Panc1 (cell line): ENCODE measurements around the gene ZBED1. TPM values are rescaled to one million over a fixed set of nuclear protein-coding genes. Genes with fewer than 3 reads are reported as not detected.
A peak's percentile ranks its signal among the peaks of the same experiment; 100 is the strongest.

ENCODE experiments used
- ATAC-seq: fragments of 200-7000 bp; cut with Tn5 transposase; 2 replicates; pipeline ENCODE4 v1.9.1; 2020; ENCODE audit warnings: mild to moderate bottlenecking, moderate library complexity
- BruUV-seq: library from RNA; stranded (reverse); fragments of 400-500 nt; replicated peaks from 2 replicates; lab custom pipeline; 2021; lab: Mats Ljungman, UMichigan
- CTCF ChIA-PET: fragments of 300-600 bp; sonication (Branson Sonifier 250); formaldehyde crosslinking; loops from one replicate; lab custom pipeline; 2022; ENCODE audit warnings: antibody characterized with exemption; lab: Charles Lee
- POLR2A ChIA-PET: fragments of 300-600 bp; sonication (Branson Sonifier 250); formaldehyde crosslinking; loops from one replicate; lab custom pipeline; 2022; ENCODE audit warnings: antibody characterized with exemption; lab: Charles Lee
- DNase-seq: peaks from one replicate; pipeline ENCODE4 v3.0.0-alpha.2; 2010; ENCODE audit warnings: low read depth, low spot score
- H3K27ac ChIP-seq: 2 replicates; pipeline ENCODE4 v1.5.1; 2011; ENCODE audit warnings: mild to moderate bottlenecking, low read length, inconsistent platforms
- H3K27me3 ChIP-seq: fragments of 200-500 bp; sonication (Bioruptor generic); 2 replicates; pipeline ENCODE4 v1.6.0; 2014; ENCODE audit warnings: low read length, inconsistent platforms; ENCODE audit not compliant: control insufficient read depth, insufficient read depth
- H3K36me3 ChIP-seq: fragments of 200-500 bp; sonication (Bioruptor generic); 2 replicates; pipeline ENCODE4 v1.5.1; 2014; ENCODE audit warnings: inconsistent platforms, mild to moderate bottlenecking, low read length, moderate library complexity; ENCODE audit not compliant: control insufficient read depth, insufficient read depth
- H3K4me1 ChIP-seq: 2 replicates; pipeline ENCODE4 v1.5.1; 2011; ENCODE audit warnings: inconsistent platforms, mild to moderate bottlenecking, low read length, moderate library complexity; ENCODE audit not compliant: control insufficient read depth, insufficient read depth
- H3K4me3 ChIP-seq, 2 experiments: 2 replicates each; pipeline ENCODE4 v1.5.1; 2011 to 2012; ENCODE audit warnings: low read depth in 2 of 2, low read length in 2 of 2, mild to moderate bottlenecking in 2 of 2, inconsistent platforms in 1 of 2, moderate library complexity in 1 of 2
- H3K9me3 ChIP-seq: fragments of 200-500 bp; sonication (Bioruptor generic); 2 replicates; pipeline ENCODE4 v1.5.1; 2014; ENCODE audit warnings: low read depth, mild to moderate bottlenecking, inconsistent platforms, low read length, moderate library complexity; ENCODE audit not compliant: control insufficient read depth, insufficient read depth
- POLR2AphosphoS5 ChIP-seq: IDR thresholded peaks from 2 replicates; pipeline ENCODE4 v1.6.1; 2012; ENCODE audit warnings: mild to moderate bottlenecking, low read depth, low read length, moderate library complexity
- SIN3A ChIP-seq: IDR thresholded peaks from 2 replicates; pipeline ENCODE4 v1.6.1; 2012; ENCODE audit warnings: low read depth, mild to moderate bottlenecking, low read length, moderate library complexity, borderline replicate concordance; ENCODE audit not compliant: insufficient read depth
- TCF7L2 ChIP-seq: IDR thresholded peaks from 2 replicates; pipeline ENCODE4 v1.6.1; 2011; ENCODE audit warnings: mild to moderate bottlenecking, low read depth, low read length, inconsistent platforms
- in situ Hi-C: cut with HindIII; loops from 2 replicates; pipeline ENCODE4 v1.10.0; 2016; ENCODE audit warnings: low sequenced_read_pairs, low pct_unique_long_range_greater_than_20kb
- intact Hi-C: fragments of 100-400 bp; cut with micrococcal nuclease; formaldehyde crosslinking; loops from one replicate; pipeline ENCODE4 v1.10.0; 2022; ENCODE audit not compliant: unreplicated experiment
- total RNA-seq: library from RNA; stranded (reverse); gene quantifications from one replicate; pipeline ENCODE4 v1.2.1, GENCODE V29; 2021; ENCODE audit not compliant: unreplicated experiment
- TF ChIP-seq, protein P1 (sequence below): fragments of 450-650 bp; IDR thresholded peaks from 2 replicates; pipeline ENCODE4 v1.5.1; 2017; ENCODE audit warnings: mild to moderate bottlenecking
- TF ChIP-seq, protein P2 (sequence below), 2 experiments: IDR thresholded peaks; 2 replicates each; pipeline ENCODE4 v1.6.1; 2011 to 2012; ENCODE audit warnings: low read depth in 2 of 2, control low read depth in 1 of 2, low read length in 1 of 2, mild to moderate bottlenecking in 1 of 2, moderate library complexity in 1 of 2; ENCODE audit not compliant: insufficient read depth in 1 of 2

The ZBED1 gene
- total RNA-seq, 1 experiment from 2014 or later: 23.9 TPM

DNA sequence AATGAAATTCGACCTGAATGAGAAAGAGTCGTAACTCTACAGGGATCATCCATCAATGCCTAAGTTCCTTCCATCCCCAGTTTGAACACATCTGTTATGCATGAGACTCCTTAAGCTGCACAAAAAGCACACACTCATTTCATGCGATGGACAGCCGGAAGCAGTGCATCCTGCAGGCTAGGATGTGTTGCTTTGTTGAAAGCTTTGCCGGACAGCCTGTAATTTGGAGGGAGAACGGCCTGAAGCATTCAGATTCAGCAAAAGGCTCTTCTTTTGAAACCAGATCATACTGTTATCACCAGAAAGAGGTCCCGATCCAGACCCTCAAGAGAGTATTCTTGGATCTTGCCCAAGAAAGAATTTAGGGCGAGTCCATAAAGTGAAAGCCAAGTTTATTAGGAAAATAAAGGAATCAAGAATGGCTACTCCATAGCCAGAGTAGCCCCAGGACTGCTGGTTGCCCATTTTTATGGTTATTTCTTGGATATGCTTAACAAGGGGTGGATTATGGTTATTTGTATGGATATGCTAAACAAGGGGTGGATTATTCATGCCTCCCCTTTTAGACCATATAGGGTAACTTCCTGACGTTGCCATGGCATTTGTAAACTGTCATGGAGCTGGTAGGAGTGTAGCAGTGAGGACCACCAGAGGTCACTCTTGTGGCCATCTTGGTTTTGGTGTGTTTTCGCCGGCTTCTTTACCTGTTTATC, 48.1 kb upstream of the ZBED1 start:
- CTCF ChIA-PET: no interaction called here

DNA sequence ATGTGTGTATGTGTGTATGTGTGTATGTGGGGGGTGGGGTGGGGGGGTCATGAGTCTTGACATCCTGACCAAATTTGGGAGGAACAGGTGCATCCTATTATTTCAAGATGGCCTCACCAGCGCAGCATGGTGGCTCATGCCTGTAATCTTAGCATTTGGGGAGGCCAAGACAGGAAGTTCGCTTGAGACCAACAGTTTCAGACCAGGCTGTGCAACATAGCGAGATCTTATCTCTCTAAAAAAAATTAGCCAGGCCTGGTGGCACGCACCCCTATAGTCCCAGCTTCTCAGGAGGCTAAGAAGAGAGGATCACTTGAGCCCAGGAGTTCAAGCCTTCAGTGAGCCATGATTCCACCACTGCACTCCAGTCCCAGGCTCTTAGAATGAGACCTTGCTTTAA, 47.0 kb upstream of the ZBED1 start:
- H3K4me3 ChIP-seq: no peak overlapping the region
- no TSS peak for BruUV-seq
- H3K27ac ChIP-seq: no peak overlapping the region
- no peaks in the 10 kb centered on the region for H3K27me3 ChIP-seq
- intact Hi-C loops (no loop called here), in situ Hi-C loops (no loop called here)
- POLR2A ChIA-PET: no interaction called here
- DNase-seq (no peak), ATAC-seq (no peak)
- no peaks in the 10 kb centered on the region for H3K36me3 ChIP-seq
- H3K4me1 ChIP-seq: no peaks in the 10 kb centered on the region
- TF ChIP-seq, protein P1, sequence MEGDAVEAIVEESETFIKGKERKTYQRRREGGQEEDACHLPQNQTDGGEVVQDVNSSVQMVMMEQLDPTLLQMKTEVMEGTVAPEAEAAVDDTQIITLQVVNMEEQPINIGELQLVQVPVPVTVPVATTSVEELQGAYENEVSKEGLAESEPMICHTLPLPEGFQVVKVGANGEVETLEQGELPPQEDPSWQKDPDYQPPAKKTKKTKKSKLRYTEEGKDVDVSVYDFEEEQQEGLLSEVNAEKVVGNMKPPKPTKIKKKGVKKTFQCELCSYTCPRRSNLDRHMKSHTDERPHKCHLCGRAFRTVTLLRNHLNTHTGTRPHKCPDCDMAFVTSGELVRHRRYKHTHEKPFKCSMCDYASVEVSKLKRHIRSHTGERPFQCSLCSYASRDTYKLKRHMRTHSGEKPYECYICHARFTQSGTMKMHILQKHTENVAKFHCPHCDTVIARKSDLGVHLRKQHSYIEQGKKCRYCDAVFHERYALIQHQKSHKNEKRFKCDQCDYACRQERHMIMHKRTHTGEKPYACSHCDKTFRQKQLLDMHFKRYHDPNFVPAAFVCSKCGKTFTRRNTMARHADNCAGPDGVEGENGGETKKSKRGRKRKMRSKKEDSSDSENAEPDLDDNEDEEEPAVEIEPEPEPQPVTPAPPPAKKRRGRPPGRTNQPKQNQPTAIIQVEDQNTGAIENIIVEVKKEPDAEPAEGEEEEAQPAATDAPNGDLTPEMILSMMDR: no peak
- no peak for TF ChIP-seq TCF7L2
- TF ChIP-seq, protein P2, sequence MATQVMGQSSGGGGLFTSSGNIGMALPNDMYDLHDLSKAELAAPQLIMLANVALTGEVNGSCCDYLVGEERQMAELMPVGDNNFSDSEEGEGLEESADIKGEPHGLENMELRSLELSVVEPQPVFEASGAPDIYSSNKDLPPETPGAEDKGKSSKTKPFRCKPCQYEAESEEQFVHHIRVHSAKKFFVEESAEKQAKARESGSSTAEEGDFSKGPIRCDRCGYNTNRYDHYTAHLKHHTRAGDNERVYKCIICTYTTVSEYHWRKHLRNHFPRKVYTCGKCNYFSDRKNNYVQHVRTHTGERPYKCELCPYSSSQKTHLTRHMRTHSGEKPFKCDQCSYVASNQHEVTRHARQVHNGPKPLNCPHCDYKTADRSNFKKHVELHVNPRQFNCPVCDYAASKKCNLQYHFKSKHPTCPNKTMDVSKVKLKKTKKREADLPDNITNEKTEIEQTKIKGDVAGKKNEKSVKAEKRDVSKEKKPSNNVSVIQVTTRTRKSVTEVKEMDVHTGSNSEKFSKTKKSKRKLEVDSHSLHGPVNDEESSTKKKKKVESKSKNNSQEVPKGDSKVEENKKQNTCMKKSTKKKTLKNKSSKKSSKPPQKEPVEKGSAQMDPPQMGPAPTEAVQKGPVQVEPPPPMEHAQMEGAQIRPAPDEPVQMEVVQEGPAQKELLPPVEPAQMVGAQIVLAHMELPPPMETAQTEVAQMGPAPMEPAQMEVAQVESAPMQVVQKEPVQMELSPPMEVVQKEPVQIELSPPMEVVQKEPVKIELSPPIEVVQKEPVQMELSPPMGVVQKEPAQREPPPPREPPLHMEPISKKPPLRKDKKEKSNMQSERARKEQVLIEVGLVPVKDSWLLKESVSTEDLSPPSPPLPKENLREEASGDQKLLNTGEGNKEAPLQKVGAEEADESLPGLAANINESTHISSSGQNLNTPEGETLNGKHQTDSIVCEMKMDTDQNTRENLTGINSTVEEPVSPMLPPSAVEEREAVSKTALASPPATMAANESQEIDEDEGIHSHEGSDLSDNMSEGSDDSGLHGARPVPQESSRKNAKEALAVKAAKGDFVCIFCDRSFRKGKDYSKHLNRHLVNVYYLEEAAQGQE (IDR thresholded peaks at IDR 0.05; ENCODE audit: insufficient read depth in 1 of 2, low read depth in 2 of 2, low read length in 1 of 2): no peak
- TF ChIP-seq SIN3A: no peak
- no peak for TF ChIP-seq POLR2AphosphoS5
- H3K9me3 ChIP-seq: no peaks in the 10 kb centered on the region
- CTCF ChIA-PET: no interaction called here

More for the DNA sequence above, 48.1 kb upstream of the ZBED1 start:
- Histone ChIP-seq H3K27ac (no peak overlapping the region), H3K4me3 (no peak overlapping the region), H3K27me3 (no peaks in the 10 kb centered on the region), H3K4me1 (no peaks in the 10 kb centered on the region), H3K9me3 (no peaks in the 10 kb centered on the region), H3K36me3 (no peaks in the 10 kb centered on the region)
- no peak for ATAC-seq
- no peak for DNase-seq
- BruUV-seq: no TSS peak
- intact Hi-C loops (no loop called here), in situ Hi-C loops (no loop called here)
- POLR2A ChIA-PET: no interaction called here
- TF ChIP-seq, protein P2 (IDR thresholded peaks at IDR 0.05; ENCODE audit: insufficient read depth in 1 of 2, low read depth in 2 of 2, low read length in 1 of 2): no peak
- TF ChIP-seq POLR2AphosphoS5 (no peak), SIN3A (no peak), TCF7L2 (no peak)
- TF ChIP-seq, protein P1: peak; percentile 20; the same call in 1 of the 2 replicates
